Skeletal muscle satellite cell (primary cell): Measurements from ENCODE around the gene TRPT1. TPM values are rescaled to one million over a fixed set of nuclear protein-coding genes. Genes with fewer than 3 reads are reported as not detected.
A peak's percentile ranks its signal among the peaks of the same experiment; 100 is the strongest.

Experiments
- H3K27me3 ChIP-seq: 2 replicates; pipeline ENCODE4 v1.7.0; 2013; ENCODE audit warnings: low read length; ENCODE audit not compliant: control insufficient read depth, insufficient read depth
- H3K36me3 ChIP-seq: 2 replicates; pipeline ENCODE4 v1.7.0; 2013; ENCODE audit warnings: mild to moderate bottlenecking, control low read depth, low read length; ENCODE audit not compliant: insufficient read depth
- H3K4me1 ChIP-seq: 2 replicates; pipeline ENCODE4 v1.7.0; 2013; ENCODE audit warnings: low read length; ENCODE audit not compliant: control insufficient read depth, insufficient read depth
- H3K4me2 ChIP-seq: 2 replicates; pipeline ENCODE4 v1.7.0; 2013; ENCODE audit warnings: mild to moderate bottlenecking, low read length
- H3K4me3 ChIP-seq: 2 replicates; pipeline ENCODE4 v1.7.0; 2013; ENCODE audit warnings: low read length
- H3K9ac ChIP-seq: 2 replicates; pipeline ENCODE4 v1.7.0; 2013; ENCODE audit warnings: mild to moderate bottlenecking, low read depth, low read length, moderate library complexity
- H3K9me3 ChIP-seq: replicated peaks from 2 replicates; pipeline ENCODE4 v1.7.0; 2013; ENCODE audit warnings: mild to moderate bottlenecking, control low read depth, low read length
- total RNA-seq: library from RNA; depleted of rRNA; stranded (reverse); fragments of >200 nt; gene quantifications from 2 replicates; pipeline ENCODE4 v1.2.3, GENCODE V29; 2012; rRNA removed

Gene TRPT1
- 27.1 and 29.9 TPM in 2 replicates for total RNA-seq

- Histone ChIP-seq H3K9ac (peak within 1 kb of the TSS; percentile 91), H3K4me1 (peaks cover 42% of the 10 kb centered on the region), H3K4me3 (peak within 1 kb of the TSS; percentile 91), H3K27me3 (no peaks in the 10 kb centered on the region), H3K36me3 (peaks cover 20% of the 10 kb centered on the region), H3K9me3 (no peaks in the 10 kb centered on the region), H3K4me2 (peak within 1 kb of the TSS; percentile 97)
Measured at GRCh38 chr11:64225608-64226506, at the start of gene TRPT1, which contains the start of gene NUDT22. TRPT1 (minus strand) TSS chr11:64226186; CDS start chr11:64225860, 326 bp downstream. NUDT22 (plus strand) TSS chr11:64226274; CDS start chr11:64226653, 379 bp downstream.

DNA sequence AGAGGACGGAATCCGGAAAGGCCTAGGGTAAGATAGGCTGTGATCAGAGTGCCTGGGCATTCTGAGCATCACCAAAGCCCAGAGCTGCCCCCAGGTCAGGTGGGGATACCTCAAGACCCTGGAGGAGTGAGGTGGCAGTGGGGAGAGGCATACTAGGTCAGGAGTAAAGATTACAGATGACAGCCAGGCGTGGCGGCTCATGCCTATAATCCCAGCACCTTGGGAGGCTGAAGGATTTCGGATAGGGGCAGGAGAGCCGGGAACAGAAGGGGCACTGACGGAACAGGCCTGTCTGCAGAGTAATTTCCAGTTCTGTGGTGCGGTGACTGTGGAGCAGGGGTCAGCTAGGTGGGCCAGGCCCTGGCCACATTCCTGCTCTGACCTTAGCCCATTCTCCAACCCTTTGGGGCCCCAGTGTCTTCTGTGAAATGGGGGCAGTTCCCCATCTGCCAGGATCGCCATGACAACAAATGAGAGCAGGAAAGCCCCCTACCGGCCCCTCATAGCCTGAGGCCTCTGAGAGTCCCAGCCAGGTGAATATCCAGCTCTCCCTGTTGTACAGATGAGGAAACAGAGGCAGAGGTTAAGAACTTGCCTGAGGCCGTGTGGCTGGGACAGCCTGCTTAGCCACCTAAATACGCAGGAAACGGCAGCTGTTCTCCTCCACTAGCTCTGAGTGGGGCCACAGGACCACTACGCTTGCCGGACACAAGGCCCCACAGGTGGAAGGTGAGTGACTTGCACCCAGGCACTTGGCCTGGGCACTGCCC lies 49.2 kb upstream of the TRPT1 start:
- H3K27me3 ChIP-seq, result no peaks in the 10 kb centered on the region
- peaks cover 9% of the 10 kb centered on the region for H3K36me3 ChIP-seq
- no peak overlapping the region for H3K9ac ChIP-seq
- no peaks in the 10 kb centered on the region for H3K9me3 ChIP-seq
- peaks cover 15% of the 10 kb centered on the region for H3K4me1 ChIP-seq
- H3K4me3 ChIP-seq, result no peak overlapping the region
- H3K4me2 ChIP-seq, result no peak overlapping the region

DNA sequence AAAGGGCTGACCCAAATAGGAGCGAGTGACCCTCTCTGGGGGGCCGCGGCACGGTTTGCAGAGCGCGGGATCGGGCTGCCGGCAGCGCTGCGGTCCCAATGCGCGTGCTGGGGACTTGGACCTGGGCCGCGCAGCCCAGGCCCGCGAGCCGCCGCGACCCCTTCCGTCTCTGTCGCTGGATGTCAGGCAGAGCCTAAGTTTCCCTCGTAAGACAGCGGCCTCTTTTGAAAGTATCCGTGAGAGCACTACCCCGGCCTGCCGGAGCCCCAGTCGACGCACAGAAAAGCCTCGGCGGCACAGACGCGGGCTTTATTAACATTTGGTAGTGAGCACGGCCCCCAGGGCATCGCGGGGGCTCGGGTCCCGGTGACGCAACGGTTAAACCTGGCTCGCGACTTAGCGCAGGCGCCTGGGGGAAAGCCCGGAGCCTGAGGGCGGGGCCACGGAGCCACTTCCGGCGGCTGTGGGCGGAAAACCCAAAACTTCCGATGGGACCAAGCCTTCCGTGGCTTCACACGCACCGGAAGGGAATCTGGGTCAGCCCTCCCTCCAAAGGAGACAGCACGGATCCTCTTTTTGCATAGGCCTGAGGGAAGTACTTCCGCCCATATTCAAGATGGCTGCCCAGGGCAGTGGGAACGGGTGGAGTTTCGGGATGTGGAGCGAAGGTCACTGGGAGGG lies 43.7 kb upstream of the TRPT1 start:
- H3K4me1 ChIP-seq, result peaks cover 26% of the 10 kb centered on the region
- peak overlapping the region; percentile 93 for H3K4me2 ChIP-seq
- H3K9me3 ChIP-seq, result no peaks in the 10 kb centered on the region
- H3K36me3 ChIP-seq, result peaks cover 16% of the 10 kb centered on the region
- peak overlapping the region; percentile 79 for H3K4me3 ChIP-seq
- H3K9ac ChIP-seq, result peak overlapping the region; percentile 84
- no peaks in the 10 kb centered on the region for H3K27me3 ChIP-seq

DNA sequence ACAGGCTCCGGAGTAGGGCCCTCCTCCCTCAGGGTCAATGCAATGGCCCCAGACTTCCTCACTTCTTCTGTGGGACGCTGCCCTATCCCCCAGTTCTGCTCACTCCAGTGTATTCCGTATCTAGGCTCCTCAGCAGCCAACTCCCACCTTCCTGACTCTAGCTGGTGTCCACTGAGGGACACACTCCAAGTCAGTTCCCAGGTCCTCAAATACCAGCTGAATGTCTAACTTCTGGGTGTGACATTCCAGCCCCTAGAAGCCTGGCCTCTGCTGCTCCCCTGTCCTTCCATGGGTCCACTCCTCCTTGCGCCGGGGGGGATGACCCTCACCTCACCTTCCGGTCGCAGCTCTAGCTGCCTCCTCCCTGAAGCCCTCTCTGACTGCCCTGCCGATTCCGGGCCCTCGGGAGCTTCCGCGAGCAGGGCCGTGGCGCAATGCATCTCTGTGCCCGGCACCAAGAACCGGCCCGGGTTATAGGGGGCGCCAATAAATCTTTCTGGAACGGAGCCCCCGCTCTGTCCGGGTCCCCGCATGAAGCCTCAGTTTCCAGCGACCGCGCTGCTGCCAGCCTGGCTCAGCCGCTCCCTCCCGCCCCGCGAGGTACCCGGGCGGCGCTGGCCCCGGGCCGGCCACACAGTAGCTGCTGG lies 43.0 kb upstream of the TRPT1 start:
- H3K4me1 ChIP-seq, result peaks cover 26% of the 10 kb centered on the region
- peaks cover 23% of the 10 kb centered on the region for H3K36me3 ChIP-seq
- H3K27me3 ChIP-seq, result no peaks in the 10 kb centered on the region
- peak overlapping the region; percentile 72 for H3K4me3 ChIP-seq
- peak overlapping the region; percentile 80 for H3K9ac ChIP-seq
- H3K9me3 ChIP-seq, result no peaks in the 10 kb centered on the region
- peak overlapping the region; percentile 93 for H3K4me2 ChIP-seq

- Histone ChIP-seq H3K4me1 (peaks cover 26% of the 10 kb centered on the region), H3K36me3 (peaks cover 31% of the 10 kb centered on the region), H3K27me3 (no peaks in the 10 kb centered on the region), H3K9me3 (no peaks in the 10 kb centered on the region), H3K4me3 (peak overlapping the region; percentile 72), H3K9ac (peak overlapping the region; percentile 80), H3K4me2 (peak overlapping the region; percentile 93)
Measured at GRCh38 chr11:64268025-64268892, 42.3 kb upstream of the TRPT1 start.

DNA sequence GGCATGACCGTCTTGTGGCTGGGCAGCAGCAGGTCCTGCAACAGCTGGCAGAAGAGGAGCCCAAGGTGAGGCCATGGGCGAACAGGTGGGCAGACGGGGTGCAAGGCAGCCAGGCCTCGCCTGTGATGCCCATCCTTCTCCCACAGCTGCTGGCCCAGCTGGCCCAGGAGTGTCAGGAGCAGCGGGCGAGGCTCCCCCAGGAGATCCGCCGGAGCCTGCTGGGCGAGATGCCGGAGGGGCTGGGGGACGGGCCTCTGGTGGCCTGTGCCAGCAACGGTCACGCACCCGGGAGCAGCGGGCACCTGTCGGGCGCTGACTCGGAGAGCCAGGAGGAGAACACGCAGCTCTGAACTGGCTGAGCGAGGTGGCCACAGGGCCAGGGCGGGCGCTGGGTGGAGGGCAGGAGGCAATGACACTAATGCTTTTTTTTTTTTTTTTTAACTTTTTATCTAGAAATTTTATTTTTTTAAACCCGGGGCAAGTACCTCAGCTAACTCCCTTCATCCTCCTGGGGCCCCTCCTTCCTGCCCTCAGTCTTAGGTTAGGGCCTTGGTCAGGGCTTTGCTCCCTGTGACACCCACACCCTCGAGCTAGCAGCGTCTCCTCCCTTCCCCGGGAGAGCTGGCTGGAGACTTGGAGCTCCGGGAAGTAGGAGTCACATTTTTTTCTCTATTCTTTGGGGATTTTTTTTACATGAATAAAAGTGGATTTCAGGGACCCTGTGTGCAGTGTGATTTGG lies 41.4 kb upstream of the TRPT1 start:
- no peak overlapping the region for H3K4me3 ChIP-seq
- no peaks in the 10 kb centered on the region for H3K27me3 ChIP-seq
- H3K36me3 ChIP-seq, result peaks cover 39% of the 10 kb centered on the region
- no peak overlapping the region for H3K9ac ChIP-seq
- H3K4me1 ChIP-seq, result peaks cover 29% of the 10 kb centered on the region
- H3K4me2 ChIP-seq, result no peak overlapping the region
- no peaks in the 10 kb centered on the region for H3K9me3 ChIP-seq

DNA sequence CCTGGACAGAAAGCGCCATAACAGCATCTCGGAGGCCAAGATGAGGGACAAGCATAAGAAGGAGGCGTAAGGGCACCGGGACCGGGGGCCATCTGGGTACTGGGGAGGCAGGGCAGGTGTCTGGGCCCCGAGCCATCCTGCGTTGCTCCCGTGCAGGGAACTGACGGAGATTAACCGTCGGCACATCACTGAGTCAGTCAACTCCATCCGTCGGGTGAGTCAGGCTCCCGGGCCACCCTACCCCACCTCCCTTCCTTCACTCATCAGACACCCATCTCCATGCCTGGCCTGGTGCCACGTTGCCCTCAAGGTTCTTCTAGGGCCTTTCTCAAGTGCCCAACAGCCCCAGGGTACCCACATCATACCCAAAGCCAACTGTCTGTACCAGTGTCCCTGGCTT lies 40.4 kb upstream of the TRPT1 start:
- no peaks in the 10 kb centered on the region for H3K27me3 ChIP-seq
- no peaks in the 10 kb centered on the region for H3K9me3 ChIP-seq
- no peak overlapping the region for H3K4me2 ChIP-seq
- no peak overlapping the region for H3K4me3 ChIP-seq
- no peak overlapping the region for H3K9ac ChIP-seq
- peaks cover 50% of the 10 kb centered on the region for H3K36me3 ChIP-seq
- H3K4me1 ChIP-seq, result peaks cover 21% of the 10 kb centered on the region

DNA sequence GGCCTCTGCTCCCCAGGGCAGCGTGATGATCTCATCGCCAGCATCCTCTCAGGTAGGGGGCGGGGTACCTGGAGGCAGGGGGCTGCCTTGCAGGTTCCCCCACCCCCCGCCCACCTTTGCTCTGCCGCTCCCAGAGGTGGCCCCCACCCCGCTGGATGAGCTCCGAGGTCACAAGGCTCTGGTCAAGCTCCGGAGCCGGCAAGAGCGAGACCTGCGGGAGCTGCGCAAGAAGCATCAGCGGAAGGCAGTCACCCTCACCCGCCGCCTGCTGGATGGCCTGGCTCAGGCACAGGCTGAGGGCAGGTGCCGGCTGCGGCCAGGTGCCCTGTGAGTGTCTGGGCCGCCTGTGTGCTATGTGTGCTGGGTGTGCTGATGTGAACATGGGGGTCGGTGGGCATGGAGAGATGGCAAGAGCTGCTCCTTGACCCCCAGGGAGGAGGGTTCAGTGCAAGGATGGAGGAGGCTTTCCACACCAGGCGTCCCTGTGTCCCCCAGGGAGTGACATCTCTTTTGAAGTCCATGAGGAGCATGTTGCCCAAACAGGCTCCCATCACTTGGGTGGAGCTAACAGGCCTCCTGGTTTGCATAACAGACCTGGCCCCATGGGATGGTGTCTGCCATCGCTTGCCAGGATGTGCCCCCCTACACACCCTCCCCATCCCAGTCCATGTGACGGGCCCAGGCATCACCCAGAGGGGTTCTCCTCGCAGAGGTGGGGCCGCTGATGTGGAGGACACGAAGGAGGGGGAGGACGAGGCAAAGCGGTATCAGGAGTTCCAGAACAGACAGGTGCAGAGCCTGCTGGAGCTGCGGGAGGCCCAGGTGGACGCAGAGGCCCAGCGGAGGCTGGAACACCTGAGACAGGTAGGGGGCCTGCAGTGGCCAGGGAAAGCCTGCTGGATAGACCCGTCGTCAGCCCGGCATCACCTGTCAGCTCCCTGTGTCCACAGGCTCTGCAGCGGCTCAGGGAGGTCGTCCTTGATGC lies 39.5 kb upstream of the TRPT1 start:
- Histone ChIP-seq H3K4me2 (no peak overlapping the region), H3K4me1 (peaks cover 21% of the 10 kb centered on the region), H3K9me3 (no peaks in the 10 kb centered on the region), H3K4me3 (no peak overlapping the region), H3K36me3 (peaks cover 58% of the 10 kb centered on the region), H3K27me3 (no peaks in the 10 kb centered on the region), H3K9ac (no peak overlapping the region)

GRCh38 chr11:64264371-64264852 lies 38.4 kb upstream of the TRPT1 start:
- H3K9ac ChIP-seq, result no peak overlapping the region
- no peaks in the 10 kb centered on the region for H3K9me3 ChIP-seq
- peaks cover 69% of the 10 kb centered on the region for H3K36me3 ChIP-seq
- no peak overlapping the region for H3K4me2 ChIP-seq
- H3K27me3 ChIP-seq, result no peaks in the 10 kb centered on the region
- no peak overlapping the region for H3K4me3 ChIP-seq
- H3K4me1 ChIP-seq, result peaks cover 20% of the 10 kb centered on the region
